22Rv1 (cell line): ENCODE measurements around the gene PGD.

Source experiments
- CTCF ChIP-seq: fragments of 450-650 bp; IDR thresholded peaks from 2 replicates; pipeline ENCODE4 v1.5.1; 2017; ENCODE audit warnings: mild to moderate bottlenecking
- ZFX ChIP-seq: fragments of 450-650 bp; IDR thresholded peaks from 2 replicates; pipeline ENCODE4 v1.6.1; 2017; ENCODE audit warnings: antibody characterized with exemption, borderline replicate concordance

DNA sequence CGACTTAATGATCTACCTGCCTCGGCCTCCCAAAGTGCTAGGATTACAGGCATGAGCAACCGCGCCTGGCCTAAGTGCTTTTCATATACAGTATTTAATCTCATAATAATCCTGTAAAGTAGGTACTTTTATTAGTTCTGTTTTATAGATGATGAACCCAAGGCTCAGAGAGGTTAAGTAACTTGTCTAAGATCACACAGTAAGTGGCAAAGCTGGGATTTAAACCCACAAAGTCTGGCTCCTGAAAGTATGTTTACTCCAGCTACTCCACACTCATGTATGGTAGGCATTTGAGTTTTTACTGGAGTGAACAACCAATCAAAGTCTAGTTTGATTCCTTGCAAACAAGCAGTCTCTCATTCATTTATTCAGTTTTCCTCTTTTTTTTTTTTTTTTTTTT lies 71.2 kb downstream of the PGD start:
- TF ChIP-seq CTCF (no peak), ZFX (no peak)
